HCT116 (cell line): ENCODE measurements around the gene SLC38A6. TPM values are rescaled to one million over a fixed set of nuclear protein-coding genes. Genes with fewer than 3 reads are reported as not detected.

Experiments used
- ATAC-seq: fragments of 200-7000 bp; cut with Tn5 transposase; 2 replicates; pipeline ENCODE4 v1.9.1; 2020; ENCODE audit warnings: mild to moderate bottlenecking, moderate library complexity
- BruUV-seq: library from RNA; stranded (reverse); fragments of 400-500 nt; replicated peaks from 2 replicates; lab custom pipeline; 2021; lab: Mats Ljungman, UMichigan
- CTCF ChIA-PET: fragments of 300-600 bp; sonication (Branson Sonifier 250); formaldehyde crosslinking; loops from one replicate; lab custom pipeline; 2021; ENCODE audit warnings: antibody characterized with exemption; lab: Charles Lee
- POLR2A ChIA-PET: fragments of 300-600, 350-600 bp; sonication (Branson Sonifier 250); formaldehyde crosslinking; loops from one replicate; lab custom pipeline; 2021; ENCODE audit warnings: antibody characterized with exemption; lab: Charles Lee
- RAD21 ChIA-PET, 2 experiments: fragments of 300-600 bp; sonication (Branson Sonifier 250); formaldehyde crosslinking; loops; one replicate each; lab custom pipeline; 2023; ENCODE audit warnings: low total read pairs in 2 of 2; ENCODE audit not compliant: uncharacterized antibody in 2 of 2, unreplicated experiment in 2 of 2, low non-redundant PET in 1 of 2; lab: Charles Lee
- DNase-seq: peaks from one replicate; pipeline ENCODE4 v3.0.0-alpha.2; 2010; ENCODE audit warnings: low read depth, low spot score
- H2AFZ ChIP-seq: fragments of 200-600 bp; shearing (Covaris generic), sonication (generic); 2 replicates; pipeline ENCODE4 v1.6.1; 2017; ENCODE audit warnings: low read depth, mixed run types, mixed read lengths, antibody characterized with exemption, low read length; ENCODE audit not compliant: poor library complexity, severe bottlenecking
- H3K27ac ChIP-seq: 2 replicates; pipeline ENCODE4 v1.5.1; 2012; ENCODE audit warnings: low read depth, low read length
- H3K27me3 ChIP-seq: fragments of 200-600 bp; sonication (generic); 2 replicates; pipeline ENCODE4 v1.6.1; 2016; ENCODE audit warnings: mixed run types, low read length, mixed read lengths; ENCODE audit not compliant: insufficient read depth
- H3K36me3 ChIP-seq, 2 experiments: fragments of 200-500 bp in 1 of 2; fragments of 200-600 bp in 1 of 2; sonication (Bioruptor generic) in 1 of 2; sonication (generic) in 1 of 2; 2 replicates each; pipeline versions ENCODE4 v1.5.1 to v1.6.1; 2014 to 2016; ENCODE audit warnings: low read length in 2 of 2, inconsistent platforms in 1 of 2, mixed read lengths in 1 of 2, mixed run types in 1 of 2; ENCODE audit not compliant: insufficient read depth in 2 of 2, control insufficient read depth in 1 of 2
- H3K4me1 ChIP-seq, 2 experiments: fragments of 200-600 bp in 1 of 2; sonication (generic) in 1 of 2; 2 replicates each; pipeline versions ENCODE4 v1.5.1 to v1.6.1; 2012 to 2017; ENCODE audit warnings: low read length in 2 of 2, inconsistent platforms in 1 of 2, mild to moderate bottlenecking in 1 of 2, mixed read lengths in 1 of 2, mixed run types in 1 of 2, moderate library complexity in 1 of 2; ENCODE audit not compliant: insufficient read depth in 2 of 2, control insufficient read depth in 1 of 2
- H3K4me2 ChIP-seq: fragments of 200-600 bp; sonication (generic); 2 replicates; pipeline ENCODE4 v1.6.1; 2017; ENCODE audit warnings: mixed run types, low read length, mixed read lengths
- H3K4me3 ChIP-seq, 2 experiments: fragments of 200-600 bp in 1 of 2; sonication (generic) in 1 of 2; replicated peaks in 1 of 2; 2 replicates each; pipeline ENCODE4 v1.5.1; 2011 to 2016; ENCODE audit warnings: low read length in 2 of 2, control low read depth in 1 of 2, low read depth in 1 of 2, mild to moderate bottlenecking in 1 of 2, mixed read lengths in 1 of 2, mixed run types in 1 of 2
- H3K79me2 ChIP-seq: fragments of 200-600 bp; sonication (generic); 2 replicates; pipeline ENCODE4 v1.6.1; 2017; ENCODE audit warnings: mild to moderate bottlenecking, mixed run types, low read length, moderate library complexity, mixed read lengths; ENCODE audit not compliant: insufficient read depth
- H3K9ac ChIP-seq: fragments of 200-600 bp; sonication (generic); 2 replicates; pipeline ENCODE4 v1.6.1; 2016; ENCODE audit warnings: low read length, mixed read lengths
- H3K9me2 ChIP-seq: fragments of 200-600 bp; sonication (generic), shearing (Covaris generic); 2 replicates; pipeline ENCODE4 v1.6.1; 2017; ENCODE audit warnings: mixed run types, mild to moderate bottlenecking, moderate library complexity; ENCODE audit not compliant: insufficient read depth
- H3K9me3 ChIP-seq, 2 experiments: fragments of 200-500 bp in 1 of 2; fragments of 200-600 bp in 1 of 2; sonication (Bioruptor generic) in 1 of 2; sonication (generic) in 1 of 2; 2 replicates each; pipeline ENCODE4 v1.6.1; 2014 to 2017; ENCODE audit warnings: low read length in 2 of 2, mixed read lengths in 2 of 2, inconsistent platforms in 1 of 2, low read depth in 1 of 2, mild to moderate bottlenecking in 1 of 2, mixed run types in 1 of 2, moderate library complexity in 1 of 2; ENCODE audit not compliant: control insufficient read depth in 1 of 2, insufficient read depth in 1 of 2
- H4K20me1 ChIP-seq: fragments of 200-600 bp; sonication (generic), shearing (Covaris generic); 2 replicates; pipeline ENCODE4 v1.6.1; 2017; ENCODE audit warnings: mixed run types, mild to moderate bottlenecking, moderate library complexity; ENCODE audit not compliant: insufficient read depth
- ATF3 ChIP-seq: IDR thresholded peaks from 2 replicates; pipeline ENCODE4 v1.6.1; 2012
- CEBPB ChIP-seq: IDR thresholded peaks from 2 replicates; pipeline ENCODE4 v1.6.1; 2012; ENCODE audit warnings: low read depth
- ELF1 ChIP-seq: IDR thresholded peaks from 2 replicates; pipeline ENCODE4 v1.6.1; 2012; ENCODE audit warnings: low read depth, borderline replicate concordance
- EZH2phosphoT487 ChIP-seq: fragments of 200-600 bp; IDR thresholded peaks from 2 replicates; pipeline ENCODE4 v1.6.1; 2018; ENCODE audit warnings: antibody characterized with exemption, borderline replicate concordance
- FOSL1 ChIP-seq: IDR thresholded peaks from 2 replicates; pipeline ENCODE4 v1.6.1; 2012; ENCODE audit warnings: low read depth
- JUND ChIP-seq: IDR thresholded peaks from 2 replicates; pipeline ENCODE4 v1.6.1; 2012
- POLR2A ChIP-seq: IDR thresholded peaks from 2 replicates; pipeline ENCODE4 v1.7.0; 2011; ENCODE audit warnings: borderline replicate concordance; ENCODE audit not compliant: insufficient read depth, insufficient read length; ENCODE audit errors: extremely low read depth
- RAD21 ChIP-seq: IDR thresholded peaks from 2 replicates; pipeline ENCODE4 v1.6.1; 2012; ENCODE audit warnings: low read depth, mild to moderate bottlenecking
- REST ChIP-seq: IDR thresholded peaks from 2 replicates; pipeline ENCODE4 v1.6.1; 2012; ENCODE audit warnings: low read depth
- SIN3A ChIP-seq: IDR thresholded peaks from 2 replicates; pipeline ENCODE4 v1.6.1; 2012; ENCODE audit warnings: low read depth
- SP1 ChIP-seq: IDR thresholded peaks from 2 replicates; pipeline ENCODE4 v1.6.1; 2012; ENCODE audit warnings: low read depth
- SRF ChIP-seq: IDR thresholded peaks from 2 replicates; pipeline ENCODE4 v1.6.1; 2012; ENCODE audit warnings: low read depth
- TCF7L2 ChIP-seq: IDR thresholded peaks from 2 replicates; pipeline ENCODE4 v1.7.0; 2011; ENCODE audit warnings: borderline replicate concordance, inconsistent platforms; ENCODE audit not compliant: insufficient read depth, insufficient read length; ENCODE audit errors: extremely low read depth
- YY1 ChIP-seq: IDR thresholded peaks from 2 replicates; pipeline ENCODE4 v1.6.1; 2011; ENCODE audit warnings: low read length, low read depth, moderate library complexity, mild to moderate bottlenecking; ENCODE audit not compliant: insufficient replicate concordance; ENCODE audit errors: extremely low read depth
- ZFX ChIP-seq: fragments of 450-650 bp; IDR thresholded peaks from 2 replicates; pipeline ENCODE4 v1.6.1; 2017
- ZNF274 ChIP-seq: fragments of 200-500 bp; sonication (Bioruptor generic); IDR thresholded peaks from 2 replicates; pipeline ENCODE4 v1.6.1; 2014; ENCODE audit warnings: mild to moderate bottlenecking, low read depth, low read length, inconsistent platforms
- intact Hi-C: fragments of 100-400 bp; cut with micrococcal nuclease; formaldehyde crosslinking; loops from 2 replicates; pipeline ENCODE4 v1.10.0; 2022
- total RNA-seq: library from RNA; stranded (reverse); gene quantifications from one replicate; pipeline ENCODE4 v1.2.1, GENCODE V29; 2021; ENCODE audit not compliant: unreplicated experiment
- TF ChIP-seq, protein P1 (sequence below): IDR thresholded peaks from 2 replicates; pipeline ENCODE4 v1.6.1; 2012
- TF ChIP-seq, protein P2 (sequence below): IDR thresholded peaks from 2 replicates; pipeline ENCODE4 v1.6.1; 2011; ENCODE audit warnings: mild to moderate bottlenecking, low read length, moderate library complexity; ENCODE audit not compliant: insufficient replicate concordance; ENCODE audit errors: extremely low read depth

Gene SLC38A6
- total RNA-seq, 1 experiment from 2014 or later = 9.5 TPM

DNA sequence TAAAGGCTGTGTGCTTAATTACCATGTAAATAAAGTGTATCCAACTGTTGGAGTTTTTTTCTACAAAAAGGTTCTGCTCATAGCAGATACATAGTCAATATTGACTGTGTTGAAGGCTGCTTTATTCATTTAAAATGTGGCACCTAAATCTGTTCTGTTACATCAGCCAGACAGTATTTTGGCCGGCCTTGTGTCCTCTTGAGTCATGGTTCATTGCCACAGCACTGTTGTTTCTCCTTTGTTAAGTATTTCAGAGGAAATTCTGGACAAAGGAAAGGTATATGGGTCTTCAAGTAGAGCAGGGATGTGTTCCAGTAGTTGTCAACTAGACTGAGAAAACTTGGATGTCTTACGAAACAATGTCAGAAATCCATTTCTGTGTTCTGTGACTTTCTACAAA, 95.5 kb downstream of the SLC38A6 start:
- CTCF ChIA-PET = no interaction called here
- Histone ChIP-seq H2AFZ (no peak overlapping the region), H3K9me2 (no peaks in the 10 kb centered on the region)
- intact Hi-C loops = no loop called here
- TF ChIP-seq REST (no peak), YY1 (no peak), CEBPB (no peak), ZFX (no peak), TCF7L2 (no peak), ATF3 (no peak), POLR2A (no peak), ELF1 (no peak), ZNF274 (no peak), SIN3A (no peak), SP1 (no peak), SRF (no peak), JUND (no peak), RAD21 (no peak), FOSL1 (no peak), EZH2phosphoT487 (no peak)
- TF ChIP-seq, protein P1, sequence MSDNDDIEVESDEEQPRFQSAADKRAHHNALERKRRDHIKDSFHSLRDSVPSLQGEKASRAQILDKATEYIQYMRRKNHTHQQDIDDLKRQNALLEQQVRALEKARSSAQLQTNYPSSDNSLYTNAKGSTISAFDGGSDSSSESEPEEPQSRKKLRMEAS = no peak
- TF ChIP-seq, protein P2, sequence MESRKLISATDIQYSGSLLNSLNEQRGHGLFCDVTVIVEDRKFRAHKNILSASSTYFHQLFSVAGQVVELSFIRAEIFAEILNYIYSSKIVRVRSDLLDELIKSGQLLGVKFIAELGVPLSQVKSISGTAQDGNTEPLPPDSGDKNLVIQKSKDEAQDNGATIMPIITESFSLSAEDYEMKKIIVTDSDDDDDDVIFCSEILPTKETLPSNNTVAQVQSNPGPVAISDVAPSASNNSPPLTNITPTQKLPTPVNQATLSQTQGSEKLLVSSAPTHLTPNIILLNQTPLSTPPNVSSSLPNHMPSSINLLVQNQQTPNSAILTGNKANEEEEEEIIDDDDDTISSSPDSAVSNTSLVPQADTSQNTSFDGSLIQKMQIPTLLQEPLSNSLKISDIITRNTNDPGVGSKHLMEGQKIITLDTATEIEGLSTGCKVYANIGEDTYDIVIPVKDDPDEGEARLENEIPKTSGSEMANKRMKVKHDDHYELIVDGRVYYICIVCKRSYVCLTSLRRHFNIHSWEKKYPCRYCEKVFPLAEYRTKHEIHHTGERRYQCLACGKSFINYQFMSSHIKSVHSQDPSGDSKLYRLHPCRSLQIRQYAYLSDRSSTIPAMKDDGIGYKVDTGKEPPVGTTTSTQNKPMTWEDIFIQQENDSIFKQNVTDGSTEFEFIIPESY = no peak
- TF ChIP-seq, all 23 proteins: peak for 0
- H3K9ac ChIP-seq = no peak overlapping the region
- ChIA-PET POLR2A (no interaction called here), RAD21 (no interaction called here)
- no peak overlapping the region for H3K4me3 ChIP-seq
- DNase-seq (no peak), ATAC-seq (no peak)
- H3K4me1 ChIP-seq = peaks cover 0 to 10% of the 10 kb centered on the region in 2 experiments; a peak in 2 of 4 replicates
- H3K4me2 ChIP-seq = no peak overlapping the region
- no peaks in the 10 kb centered on the region for H4K20me1 ChIP-seq
- H3K27me3 ChIP-seq = no peaks in the 10 kb centered on the region
- H3K27ac ChIP-seq = no peak overlapping the region
- H3K79me2 ChIP-seq = no peaks in the 10 kb centered on the region
- no peaks in the 10 kb centered on the region for H3K9me3 ChIP-seq
- no peaks in the 10 kb centered on the region for H3K36me3 ChIP-seq
- no TSS peak for BruUV-seq
